Measurements from ENCODE around the gene GPR180.

The GPR180 gene

DNA sequence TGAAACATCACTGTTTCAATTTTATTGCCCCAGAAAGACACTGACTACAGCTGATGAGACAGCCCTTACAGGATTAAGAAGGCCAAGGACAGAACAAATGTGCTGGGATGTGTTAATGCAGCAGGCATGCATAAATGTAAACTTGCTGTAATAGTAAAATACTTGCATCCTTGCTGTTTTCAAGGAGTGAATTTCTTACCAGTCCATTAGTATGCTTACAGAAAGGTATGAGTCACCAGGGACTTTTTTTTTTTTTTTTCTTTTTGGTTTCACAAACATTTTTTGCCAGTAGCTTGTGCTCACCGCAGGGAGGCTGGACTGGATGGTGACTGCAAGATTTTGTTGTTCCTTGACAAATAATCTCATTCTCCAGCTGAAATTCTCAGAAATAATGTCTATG lies 55.1 kb downstream of the GPR180 start:
- DNase-seq, result no peak

DNA sequence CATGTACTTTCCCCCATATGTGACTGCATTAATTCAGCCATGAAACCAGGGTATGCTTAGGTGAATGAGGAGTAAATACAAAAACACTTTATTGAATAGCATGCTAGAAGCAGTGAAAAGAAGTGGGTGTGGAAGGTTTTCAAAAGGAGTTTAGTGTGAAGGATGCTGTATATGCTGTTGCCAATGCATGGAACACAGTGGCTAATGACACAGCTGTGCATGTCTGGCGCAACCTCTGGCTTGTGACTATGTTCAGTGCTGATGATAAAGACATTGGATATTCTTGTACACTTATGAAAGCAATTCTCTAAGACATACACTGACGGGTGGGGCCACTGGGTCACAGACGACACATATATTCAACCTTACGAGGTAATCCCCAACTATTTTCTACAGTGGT lies 55.5 kb downstream of the GPR180 start:
- DNase-seq, result no peak

DNA sequence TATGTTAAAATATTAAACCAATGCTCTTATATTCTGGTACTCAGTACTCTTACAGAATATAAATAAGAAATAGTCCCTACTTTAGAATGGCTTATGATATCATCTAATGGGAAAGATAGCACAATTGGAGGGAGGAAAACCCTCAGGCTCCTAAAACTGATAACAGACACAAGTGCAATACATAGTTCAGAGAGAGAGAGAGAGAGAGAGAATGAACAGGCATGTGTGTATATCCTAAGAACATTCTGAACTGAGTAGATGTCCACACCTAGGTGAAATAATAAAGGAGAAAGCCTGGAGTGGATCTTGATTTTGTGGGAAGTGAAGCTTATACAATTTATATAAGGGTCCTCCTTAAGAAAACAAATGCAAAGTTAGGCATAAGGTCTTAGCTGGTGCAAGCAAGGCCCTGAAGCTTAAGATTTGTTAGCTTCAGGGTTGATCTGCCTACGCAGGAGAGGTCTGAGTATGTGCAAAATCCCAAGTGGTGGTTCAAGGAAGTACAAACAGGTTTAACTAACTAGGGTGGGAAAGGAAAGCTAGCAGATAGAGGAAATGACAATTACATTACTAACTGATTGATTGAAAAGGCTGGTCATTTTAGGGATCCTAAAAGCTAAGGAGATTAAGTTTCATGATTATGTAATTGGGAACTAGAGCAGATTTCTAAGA lies 57.4 kb downstream of the GPR180 start:
- DNase-seq, result no peak

DNA sequence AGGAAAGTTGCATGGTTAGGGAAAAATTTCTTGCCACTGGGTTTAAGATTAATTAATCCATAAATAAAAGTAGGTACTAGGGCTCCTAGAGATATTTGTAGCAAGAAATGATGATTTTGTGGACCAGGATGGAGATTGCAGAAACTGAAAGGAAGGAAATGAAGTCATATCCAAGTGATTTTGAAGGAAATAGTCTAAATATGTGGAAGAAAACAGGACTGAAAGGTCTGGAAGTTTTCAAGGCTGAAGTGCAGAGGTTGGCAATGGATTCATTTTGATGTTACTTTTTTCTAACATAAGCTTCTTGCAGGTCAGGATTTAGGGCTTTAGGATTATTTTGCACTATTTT lies 57.9 kb downstream of the GPR180 start:
- DNase-seq, result no peak

DNA sequence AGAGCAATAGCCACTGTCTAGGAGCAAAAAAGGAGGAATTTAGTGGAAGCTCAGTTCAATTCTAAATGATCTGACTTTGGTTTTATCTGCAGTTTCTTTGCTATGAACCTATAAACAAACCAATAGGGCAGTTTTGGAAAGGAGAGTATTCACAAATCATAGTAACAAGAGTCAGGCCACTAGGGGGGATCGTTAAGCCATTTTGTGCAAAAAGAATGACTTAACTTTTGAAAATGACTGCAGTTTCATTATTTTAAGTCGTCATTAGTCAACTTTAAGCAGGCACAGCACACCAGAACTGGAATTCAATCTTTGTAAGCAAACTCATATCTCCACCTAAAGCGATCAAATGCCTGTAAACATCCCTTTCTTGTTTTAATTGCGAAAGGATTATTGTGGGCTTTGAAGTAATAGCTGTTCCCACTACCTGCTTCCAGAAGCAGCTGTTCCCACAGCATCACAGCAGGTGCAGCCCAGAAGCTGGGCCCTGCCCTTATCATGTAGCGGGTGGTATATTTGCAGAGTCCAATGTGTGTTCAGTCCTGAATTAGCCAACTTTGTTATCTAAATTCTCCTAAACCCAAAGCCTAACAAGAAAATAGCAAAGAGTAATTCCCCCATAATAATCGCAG lies 59.2 kb downstream of the GPR180 start:
- DNase-seq, result no peak

DNA sequence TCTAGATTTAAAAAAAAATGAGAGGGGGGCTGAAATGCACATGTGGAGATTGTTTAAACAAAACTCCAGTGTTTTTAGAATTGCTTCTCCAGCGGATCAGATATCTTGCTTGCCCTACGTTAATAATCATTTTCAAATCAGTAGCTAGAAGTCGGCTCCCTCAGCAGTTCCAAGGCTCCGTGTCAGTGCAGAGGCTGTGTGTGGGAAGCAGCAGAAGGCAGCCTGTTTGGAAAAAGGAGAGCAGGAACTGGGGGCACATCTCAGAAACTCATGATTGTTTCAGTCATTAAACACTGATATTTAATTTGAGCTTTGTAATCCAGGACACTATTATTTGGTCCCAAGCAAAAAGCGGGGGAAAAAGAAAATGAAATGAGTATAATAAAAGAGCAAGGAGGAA lies 59.7 kb downstream of the GPR180 start:
- no peak for DNase-seq

DNA sequence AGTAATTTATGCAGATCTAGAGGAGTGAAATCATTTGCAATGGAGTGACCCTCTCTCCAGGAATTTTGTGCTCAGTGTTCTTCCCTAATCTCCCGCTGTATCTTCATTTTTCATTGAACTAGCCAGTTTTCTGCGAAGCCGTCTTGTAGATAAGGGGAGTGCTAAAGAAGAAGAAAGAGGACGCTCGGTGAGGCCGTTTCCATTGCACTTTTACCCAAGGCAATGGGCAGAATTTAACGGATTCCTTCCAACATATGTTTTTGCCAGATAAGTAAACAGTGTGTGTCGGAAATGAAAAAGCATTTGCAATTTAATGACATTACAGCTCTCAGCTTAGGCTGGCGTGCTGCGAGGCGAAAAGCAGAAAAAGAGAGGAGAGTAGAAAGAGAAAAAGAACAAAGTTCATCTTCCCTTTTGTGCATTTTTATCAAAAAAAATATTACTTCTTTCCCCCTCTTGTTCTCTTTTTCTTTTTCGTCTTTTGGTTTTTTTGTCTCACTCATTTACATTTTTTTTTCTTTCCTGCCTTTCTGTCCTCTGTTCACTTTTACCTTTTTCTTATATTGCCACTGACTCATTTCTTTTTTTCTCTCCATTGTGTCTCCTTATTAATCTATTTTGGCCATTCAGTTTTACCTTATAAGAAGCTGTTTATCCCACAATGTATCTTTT lies 60.8 kb downstream of the GPR180 start:
- no peak for DNase-seq

DNA sequence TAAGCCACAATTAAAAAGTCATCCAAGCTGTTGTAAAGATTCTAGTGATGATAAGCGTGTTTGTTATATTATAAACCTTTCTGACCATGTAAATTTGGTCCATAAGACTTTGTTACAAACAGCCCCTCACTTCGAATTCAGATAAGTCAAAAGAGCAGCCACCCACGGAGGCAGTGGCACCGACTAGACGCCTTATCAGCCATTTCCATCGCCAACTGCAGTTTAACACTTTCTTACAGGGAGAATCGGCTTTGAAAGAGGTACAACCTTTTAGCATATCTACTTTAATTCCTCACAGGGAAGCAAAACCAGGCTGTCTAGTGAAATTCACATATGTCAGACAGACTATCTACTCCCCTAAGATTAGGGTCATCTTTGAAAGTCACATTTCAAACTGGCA lies 63.2 kb downstream of the GPR180 start:
- no peak for DNase-seq

DNA sequence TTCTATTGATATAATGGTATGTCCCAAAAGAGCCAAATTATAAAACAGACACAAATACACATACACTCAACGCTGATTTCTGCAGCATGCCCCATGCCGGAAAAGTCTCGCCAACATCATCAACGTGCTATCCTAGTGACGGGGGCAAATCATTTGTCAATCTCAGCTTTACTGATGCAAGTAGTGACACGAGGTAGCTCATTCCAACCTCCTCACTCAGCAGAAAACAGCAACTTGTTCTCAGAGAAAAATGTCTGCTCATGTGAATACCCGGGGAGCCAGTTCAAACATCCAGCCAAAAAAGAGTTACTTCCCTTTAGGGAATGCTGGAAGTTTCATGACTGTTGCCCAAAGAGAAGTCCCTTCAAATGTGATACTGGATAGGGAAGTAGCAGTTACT lies 64.4 kb downstream of the GPR180 start:
- no peak for DNase-seq

DNA sequence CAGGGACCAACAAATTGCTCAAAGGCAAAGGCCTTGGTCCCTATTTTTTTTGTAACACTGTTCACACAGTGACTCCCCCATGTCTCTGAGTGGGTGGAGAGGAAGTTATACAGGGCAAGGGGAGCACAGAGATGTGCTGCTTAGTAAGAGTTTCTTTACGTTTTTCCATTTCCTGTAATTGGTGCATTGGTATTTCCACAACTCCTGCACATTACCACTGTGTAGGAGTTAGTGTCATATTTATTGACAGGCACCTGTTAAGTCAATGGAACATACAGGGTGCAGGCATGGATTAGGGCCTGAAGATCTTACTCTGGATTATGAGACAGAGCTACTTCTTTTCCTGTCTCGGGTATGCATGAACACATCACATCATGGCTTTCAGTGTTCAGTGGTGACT lies 65.5 kb downstream of the GPR180 start:
- DNase-seq, result no peak

DNA sequence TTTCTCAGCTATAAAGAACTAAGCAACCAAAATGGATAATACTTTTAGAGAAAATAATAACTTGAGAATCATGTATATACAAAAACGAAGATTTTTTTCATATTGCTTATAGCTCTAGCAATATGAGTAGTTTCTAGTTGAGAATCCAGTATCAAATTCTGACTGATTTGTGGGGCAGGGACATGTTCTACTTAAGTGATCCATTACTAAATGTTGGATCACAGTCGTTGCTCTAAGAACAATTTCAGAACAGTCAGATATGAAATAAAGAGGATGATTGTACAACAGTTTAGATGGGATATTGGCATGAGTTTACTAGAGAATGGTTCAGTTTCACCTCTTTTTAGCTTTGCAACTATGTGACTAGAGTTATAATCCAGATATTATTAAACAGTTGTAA lies 70.7 kb downstream of the GPR180 start:
- no peak for DNase-seq

DNA sequence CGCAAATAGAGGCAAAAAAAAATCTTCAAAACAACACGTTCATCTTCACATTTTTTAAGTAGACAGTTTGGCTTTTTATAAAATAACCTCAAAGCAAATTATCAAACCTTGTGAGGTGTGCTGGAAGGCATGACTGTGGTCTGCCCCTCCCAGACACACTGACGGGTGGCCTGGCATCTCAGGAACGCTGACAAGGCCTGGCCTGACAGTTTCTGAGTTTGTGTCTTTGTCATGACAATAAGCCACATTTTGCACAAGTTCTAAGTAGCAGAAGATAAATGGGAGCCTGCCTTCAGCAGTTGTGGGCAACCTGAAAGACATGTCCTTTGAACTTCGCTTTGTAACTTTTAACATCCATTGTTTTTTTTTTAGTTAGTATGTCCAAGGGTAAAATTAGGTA lies 72.2 kb downstream of the GPR180 start:
- DNase-seq, result no peak

DNA sequence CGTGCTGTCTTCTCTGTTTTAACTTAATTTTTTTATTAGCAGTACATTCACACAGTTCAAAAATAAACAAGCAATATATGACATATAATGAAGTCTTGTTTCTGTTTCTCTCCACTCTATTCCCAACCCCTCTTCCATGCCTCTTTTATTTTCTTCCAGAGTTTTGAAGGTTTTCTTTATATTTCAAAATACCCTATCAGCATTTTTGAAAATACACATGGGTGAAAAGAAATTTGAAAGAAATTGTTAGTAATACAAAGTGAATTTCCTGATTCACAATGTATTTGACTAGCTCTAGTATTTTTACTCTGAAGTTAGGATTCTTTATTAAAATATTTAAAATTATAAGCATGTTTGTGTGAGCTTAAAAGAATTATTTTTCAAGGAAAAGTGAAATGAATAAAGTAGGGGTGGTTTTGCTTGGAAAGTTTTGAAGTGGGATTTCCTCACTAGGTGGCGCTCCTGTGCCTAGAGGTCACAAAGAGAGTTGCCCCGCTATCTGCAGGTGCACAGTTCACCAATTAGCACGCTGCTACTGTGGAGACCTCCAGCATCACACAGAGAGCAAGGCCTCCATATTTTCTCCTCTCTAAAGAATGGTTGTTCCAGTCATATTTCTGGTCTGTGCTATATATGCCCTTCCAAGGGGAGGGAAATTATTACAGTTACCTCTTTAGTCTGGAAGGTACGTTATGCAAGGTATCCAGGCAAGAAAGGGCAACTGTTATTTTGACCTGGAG lies 73.1 kb downstream of the GPR180 start:
- peak; percentile 43 for DNase-seq

DNA sequence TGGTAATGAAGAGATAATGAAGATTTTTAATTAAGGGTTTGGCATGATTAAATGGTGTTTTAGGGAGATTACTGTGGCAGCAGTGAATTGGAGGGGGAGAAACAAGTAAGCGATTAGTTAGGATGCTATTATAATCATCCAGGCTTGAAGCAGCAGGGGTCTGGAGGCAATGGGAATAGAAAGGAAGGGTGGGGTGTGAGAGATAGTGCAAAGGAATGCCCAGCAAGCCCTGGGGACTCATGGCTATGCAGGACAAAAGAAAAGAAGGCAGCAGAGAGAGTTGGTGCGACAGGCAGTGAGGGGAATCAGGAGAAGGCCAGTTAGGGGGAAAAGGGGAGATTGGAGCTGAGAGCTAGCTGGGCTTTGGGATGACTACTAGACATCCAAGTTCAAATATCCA lies 76.1 kb downstream of the GPR180 start:
- DNase-seq, result no peak

DNA sequence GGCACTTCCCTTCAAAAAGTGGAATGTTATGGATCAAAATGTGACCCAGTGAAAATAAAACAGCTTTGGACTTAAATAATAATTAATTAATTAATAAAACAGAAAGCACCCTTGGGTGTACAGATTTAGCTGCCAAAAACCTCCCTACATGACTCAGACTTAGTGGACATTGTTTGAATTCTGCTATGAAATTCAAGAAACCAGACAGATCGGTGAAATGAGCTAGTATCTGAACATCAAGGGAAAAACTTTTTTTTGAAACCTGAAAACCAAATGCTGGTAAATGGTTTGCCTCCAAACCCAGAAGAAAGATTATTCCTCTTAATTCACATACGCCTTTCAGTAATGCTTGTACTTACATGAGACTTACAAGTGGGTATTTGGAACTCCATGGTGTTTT lies 77.2 kb downstream of the GPR180 start:
- no peak for DNase-seq

DNA sequence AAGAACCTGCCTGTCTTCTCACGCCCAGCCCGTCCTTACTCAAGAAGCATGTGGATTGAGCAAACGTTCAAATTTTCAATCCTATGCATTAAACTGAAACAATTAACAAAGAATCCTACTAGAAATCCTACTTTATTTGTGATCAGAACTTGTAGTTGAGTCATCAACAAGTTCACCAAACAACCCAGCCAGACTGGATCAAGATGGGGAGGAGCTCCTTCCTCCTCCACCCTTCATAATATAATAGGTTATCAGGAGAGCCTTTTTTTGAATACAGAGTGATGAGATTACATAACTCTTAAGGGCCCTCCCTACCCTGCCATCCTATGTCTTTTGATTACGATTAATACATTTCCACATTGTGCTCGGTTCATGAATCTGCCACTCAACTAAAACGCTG lies 78.0 kb downstream of the GPR180 start:
- no peak for DNase-seq

DNA sequence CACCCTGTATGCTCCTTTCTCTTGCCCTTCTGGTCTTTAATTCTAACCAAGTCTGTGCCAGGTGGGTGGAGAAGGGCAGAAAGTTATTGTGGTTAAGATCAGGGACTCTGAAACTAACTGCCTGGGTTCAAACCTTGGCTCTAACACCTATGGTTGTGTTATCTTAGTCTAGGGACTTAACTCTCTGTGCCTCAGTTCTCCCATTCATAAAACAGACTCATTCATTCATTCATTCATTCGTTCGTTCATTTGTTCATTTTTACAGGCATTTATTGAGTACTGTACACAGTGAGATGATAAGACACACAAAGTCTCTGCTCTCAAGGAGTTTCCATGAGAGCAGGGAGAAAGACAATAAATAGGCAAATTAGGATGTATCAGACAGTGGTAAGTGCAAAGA lies 80.6 kb downstream of the GPR180 start:
- DNase-seq, result no peak

DNA sequence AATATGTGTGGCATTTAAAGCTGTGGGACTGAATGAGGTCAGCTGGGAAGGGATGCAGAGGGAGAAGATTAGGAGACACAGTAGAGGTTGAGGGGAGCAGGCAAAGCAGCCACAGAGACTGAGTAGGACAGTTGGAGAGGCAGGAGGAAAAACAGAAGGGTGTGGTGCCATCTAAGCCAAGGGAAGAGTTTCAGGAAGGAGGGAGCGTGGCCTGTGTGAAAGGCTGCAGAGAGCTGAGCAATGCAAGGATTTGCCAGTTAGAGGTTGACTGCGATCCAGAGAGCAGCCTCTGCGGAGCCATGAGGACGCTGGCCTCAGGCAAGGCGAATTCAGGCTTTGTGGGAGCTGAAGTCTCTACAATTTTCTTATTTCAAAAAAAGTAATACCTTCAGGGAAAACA lies 81.8 kb downstream of the GPR180 start:
- DNase-seq, result no peak

All from CD4-positive, alpha-beta T cell treated with Interleukin-10 for 1 hour (primary cell).